ENCODE measurements around the gene SF3B3. TPM values are rescaled to one million over a fixed set of nuclear protein-coding genes. Genes with fewer than 3 reads are reported as not detected.

Gene SF3B3
- total and polyA plus RNA-seq, 5 donors from 2014 or later = 110 to 190 (median 138) TPM

- H3K4me3 Mint-ChIP-seq = no peak overlapping the region
Observed at GRCh38 chr16:70576431-70577255, 53.0 kb downstream of the SF3B3 start.

GRCh38 chr16:70577256-70577698 is 53.7 kb downstream of the SF3B3 start:
- no peak for ATAC-seq (ENCODE audit: low read depth in 2 of 2)

More at GRCh38 chr16:70576431-70577255, 53.0 kb downstream of the SF3B3 start:
- Mint-ChIP-seq H3K4me1 (peaks cover 4 to 10% (median 6%) of the 10 kb centered on the region in 4 donors), H3K27me3 (no peaks in the 10 kb centered on the region), H3K27ac (peak overlapping the region; percentile 49 to 79 (median 52)), H3K9me3 (no peaks in the 10 kb centered on the region), H3K36me3 (peaks cover 12% of the 10 kb centered on the region)
- no peaks in the 10 kb centered on the region for H3K4me1 ChIP-seq (ENCODE audit: control insufficient read depth, insufficient read depth, low read length, poor library complexity, severe bottlenecking)
- no peaks in the 10 kb centered on the region for H3K27me3 ChIP-seq (ENCODE audit: control insufficient read depth, insufficient read depth, low read length)
- no peaks in the 10 kb centered on the region for H3K9me3 ChIP-seq (ENCODE audit: control insufficient read depth in 2 of 2, low read length in 2 of 2)
- ATAC-seq (ENCODE audit: low read depth in 2 of 2) (no peak), DNase-seq (peak in 1 of 3 donors; percentile 10)
- peaks cover 25% of the 10 kb centered on the region for H3K36me3 ChIP-seq (ENCODE audit: control insufficient read depth, insufficient read depth, low read length)
- H3K4me3 ChIP-seq (ENCODE audit: low read depth, low read length) = no peak overlapping the region
- no peak overlapping the region for H3K27ac ChIP-seq (ENCODE audit: insufficient read depth, low read length, poor library complexity, severe bottlenecking)

GRCh38 chr16:70578035-70578434 is 54.4 kb downstream of the SF3B3 start:
- no peak overlapping the region for H3K4me3 Mint-ChIP-seq
- Histone ChIP-seq H3K9me3 (ENCODE audit: control insufficient read depth in 2 of 2, low read length in 2 of 2) (no peaks in the 10 kb centered on the region), H3K36me3 (ENCODE audit: control insufficient read depth, insufficient read depth, low read length) (peaks cover 11% of the 10 kb centered on the region), H3K4me1 (ENCODE audit: control insufficient read depth, insufficient read depth, low read length, poor library complexity, severe bottlenecking) (no peaks in the 10 kb centered on the region), H3K27me3 (ENCODE audit: control insufficient read depth, insufficient read depth, low read length) (no peaks in the 10 kb centered on the region), H3K4me3 (ENCODE audit: low read depth, low read length) (no peak overlapping the region), H3K27ac (ENCODE audit: insufficient read depth, low read length, poor library complexity, severe bottlenecking) (no peak overlapping the region)
- DNase-seq = no peak
- H3K27ac Mint-ChIP-seq = peak overlapping the region in 1 of 3 donors; percentile 49
- peaks cover 4 to 10% (median 6%) of the 10 kb centered on the region in 4 donors for H3K4me1 Mint-ChIP-seq
- H3K27me3 Mint-ChIP-seq = peaks cover 5% of the 10 kb centered on the region
- no peak for ATAC-seq (ENCODE audit: low read depth in 2 of 2)
- peaks cover 3% of the 10 kb centered on the region for H3K36me3 Mint-ChIP-seq
- no peaks in the 10 kb centered on the region for H3K9me3 Mint-ChIP-seq

More at GRCh38 chr16:70577256-70577698, 53.7 kb downstream of the SF3B3 start:
- no peaks in the 10 kb centered on the region for H3K27me3 Mint-ChIP-seq
- peaks cover 4 to 10% (median 6%) of the 10 kb centered on the region in 4 donors for H3K4me1 Mint-ChIP-seq
- Histone ChIP-seq H3K36me3 (ENCODE audit: control insufficient read depth, insufficient read depth, low read length) (peaks cover 19% of the 10 kb centered on the region), H3K27ac (ENCODE audit: insufficient read depth, low read length, poor library complexity, severe bottlenecking) (no peak overlapping the region), H3K9me3 (ENCODE audit: control insufficient read depth in 2 of 2, low read length in 2 of 2) (no peaks in the 10 kb centered on the region), H3K27me3 (ENCODE audit: control insufficient read depth, insufficient read depth, low read length) (no peaks in the 10 kb centered on the region), H3K4me1 (ENCODE audit: control insufficient read depth, insufficient read depth, low read length, poor library complexity, severe bottlenecking) (no peaks in the 10 kb centered on the region), H3K4me3 (ENCODE audit: low read depth, low read length) (no peak overlapping the region)
- DNase-seq = no peak
- H3K27ac Mint-ChIP-seq = peak overlapping the region in 1 of 3 donors; percentile 49
- peak overlapping the region in 1 of 4 donors; percentile 61 for H3K4me3 Mint-ChIP-seq
- H3K9me3 Mint-ChIP-seq = no peaks in the 10 kb centered on the region
- H3K36me3 Mint-ChIP-seq = peaks cover 6% of the 10 kb centered on the region

- Histone ChIP-seq H3K4me3 (ENCODE audit: low read depth, low read length) (no peak overlapping the region), H3K36me3 (ENCODE audit: control insufficient read depth, insufficient read depth, low read length) (no peaks in the 10 kb centered on the region), H3K4me1 (ENCODE audit: control insufficient read depth, insufficient read depth, low read length, poor library complexity, severe bottlenecking) (no peaks in the 10 kb centered on the region), H3K9me3 (ENCODE audit: control insufficient read depth in 2 of 2, low read length in 2 of 2) (no peaks in the 10 kb centered on the region), H3K27me3 (ENCODE audit: control insufficient read depth, insufficient read depth, low read length) (no peaks in the 10 kb centered on the region), H3K27ac (ENCODE audit: insufficient read depth, low read length, poor library complexity, severe bottlenecking) (no peak overlapping the region)
- Mint-ChIP-seq H3K4me3 (no peak overlapping the region), H3K36me3 (no peaks in the 10 kb centered on the region), H3K9me3 (no peaks in the 10 kb centered on the region), H3K27me3 (peaks cover 5% of the 10 kb centered on the region), H3K27ac (no peak overlapping the region), H3K4me1 (peaks cover 4 to 10% (median 5%) of the 10 kb centered on the region in 4 donors)
- DNase-seq = no peak
- no peak for ATAC-seq (ENCODE audit: low read depth in 2 of 2)
Observed at GRCh38 chr16:70579248-70579647, 55.6 kb downstream of the SF3B3 start.

- DNase-seq = no peak
- peak overlapping the region in 1 of 4 donors; percentile 27 for H3K4me3 Mint-ChIP-seq
- H3K9me3 Mint-ChIP-seq = no peaks in the 10 kb centered on the region
Observed at GRCh38 chr16:70579648-70580630, 56.3 kb downstream of the SF3B3 start.

GRCh38 chr16:70582280-70582978 is 58.8 kb downstream of the SF3B3 start:
- no peak overlapping the region for H3K4me3 ChIP-seq (ENCODE audit: low read depth, low read length)
- Mint-ChIP-seq H3K4me1 (no peaks in the 10 kb centered on the region), H3K27me3 (peaks cover 10% of the 10 kb centered on the region), H3K9me3 (no peaks in the 10 kb centered on the region), H3K4me3 (no peak overlapping the region), H3K36me3 (no peaks in the 10 kb centered on the region), H3K27ac (peak overlapping the region in 1 of 3 donors; percentile 36)
- DNase-seq (peak in 1 of 3 donors; percentile 13), ATAC-seq (ENCODE audit: low read depth in 2 of 2) (no peak)
- H3K27me3 ChIP-seq (ENCODE audit: control insufficient read depth, insufficient read depth, low read length) = no peaks in the 10 kb centered on the region
- no peaks in the 10 kb centered on the region for H3K9me3 ChIP-seq (ENCODE audit: control insufficient read depth in 2 of 2, low read length in 2 of 2)
- no peaks in the 10 kb centered on the region for H3K4me1 ChIP-seq (ENCODE audit: control insufficient read depth, insufficient read depth, low read length, poor library complexity, severe bottlenecking)
- H3K27ac ChIP-seq (ENCODE audit: insufficient read depth, low read length, poor library complexity, severe bottlenecking) = no peak overlapping the region
- no peaks in the 10 kb centered on the region for H3K36me3 ChIP-seq (ENCODE audit: control insufficient read depth, insufficient read depth, low read length)

More at GRCh38 chr16:70579648-70580630, 56.3 kb downstream of the SF3B3 start:
- Histone ChIP-seq H3K27ac (ENCODE audit: insufficient read depth, low read length, poor library complexity, severe bottlenecking) (no peak overlapping the region), H3K4me1 (ENCODE audit: control insufficient read depth, insufficient read depth, low read length, poor library complexity, severe bottlenecking) (no peaks in the 10 kb centered on the region), H3K36me3 (ENCODE audit: control insufficient read depth, insufficient read depth, low read length) (no peaks in the 10 kb centered on the region), H3K9me3 (ENCODE audit: control insufficient read depth in 2 of 2, low read length in 2 of 2) (no peaks in the 10 kb centered on the region), H3K27me3 (ENCODE audit: control insufficient read depth, insufficient read depth, low read length) (no peaks in the 10 kb centered on the region), H3K4me3 (ENCODE audit: low read depth, low read length) (no peak overlapping the region)
- H3K27ac Mint-ChIP-seq = peak overlapping the region in 1 of 3 donors; percentile 71
- ATAC-seq (ENCODE audit: low read depth in 2 of 2) = no peak
- peaks cover 0 to 10% (median 1%) of the 10 kb centered on the region in 4 donors for H3K4me1 Mint-ChIP-seq
- H3K27me3 Mint-ChIP-seq = peaks cover 7% of the 10 kb centered on the region
- no peaks in the 10 kb centered on the region for H3K36me3 Mint-ChIP-seq

GRCh38 chr16:70586731-70587130 is 63.1 kb downstream of the SF3B3 start:
- Histone ChIP-seq H3K4me3 (ENCODE audit: low read depth, low read length) (no peak overlapping the region), H3K27ac (ENCODE audit: insufficient read depth, low read length, poor library complexity, severe bottlenecking) (no peak overlapping the region), H3K9me3 (ENCODE audit: control insufficient read depth in 2 of 2, low read length in 2 of 2) (no peaks in the 10 kb centered on the region), H3K4me1 (ENCODE audit: control insufficient read depth, insufficient read depth, low read length, poor library complexity, severe bottlenecking) (no peaks in the 10 kb centered on the region), H3K36me3 (ENCODE audit: control insufficient read depth, insufficient read depth, low read length) (no peaks in the 10 kb centered on the region), H3K27me3 (ENCODE audit: control insufficient read depth, insufficient read depth, low read length) (no peaks in the 10 kb centered on the region)
- Mint-ChIP-seq H3K27me3 (peaks cover 18% of the 10 kb centered on the region), H3K27ac (no peak overlapping the region), H3K4me1 (no peaks in the 10 kb centered on the region), H3K36me3 (no peaks in the 10 kb centered on the region), H3K4me3 (no peak overlapping the region), H3K9me3 (no peaks in the 10 kb centered on the region)
- no peak for DNase-seq
- no peak for ATAC-seq (ENCODE audit: low read depth in 2 of 2)
